GM18873 (cell line): ENCODE data around the gene CHMP1B.
"Not testable (repeated sequence)": the region's sequence is repeated elsewhere in the genome, so short reads cannot be mapped to it uniquely, and the experiment has no call there.

Source experiments
- ATAC-seq: cut with Tn5 transposase; IDR thresholded peaks from one replicate; pipeline ENCODE4 v1.9.1; 2021; ENCODE audit warnings: mild to moderate bottlenecking, moderate library complexity, moderate number of reproducible peaks; ENCODE audit not compliant: unreplicated experiment, low FRiP score

Gene CHMP1B

DNA sequence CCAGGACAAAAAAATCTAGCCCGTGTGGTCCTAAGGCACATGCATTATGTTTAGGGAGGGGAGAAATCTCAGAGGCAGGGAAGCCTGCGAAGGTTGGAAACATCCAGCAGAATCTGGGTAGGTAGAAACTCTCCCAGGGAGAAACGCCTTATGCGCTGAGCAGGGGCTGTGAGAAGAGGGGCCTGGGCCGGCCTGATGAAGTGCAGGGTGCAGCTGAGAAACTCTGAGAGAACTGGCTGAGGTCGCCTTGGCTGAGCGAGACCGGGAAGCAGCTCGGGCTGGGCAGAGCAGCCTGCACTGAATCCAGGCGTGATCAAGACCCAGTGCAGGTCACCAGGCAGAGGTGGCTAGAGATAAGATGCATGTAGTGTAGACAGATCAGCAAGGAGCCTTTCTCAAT, 15.1 kb downstream of the CHMP1B start:
- no peak for ATAC-seq

DNA sequence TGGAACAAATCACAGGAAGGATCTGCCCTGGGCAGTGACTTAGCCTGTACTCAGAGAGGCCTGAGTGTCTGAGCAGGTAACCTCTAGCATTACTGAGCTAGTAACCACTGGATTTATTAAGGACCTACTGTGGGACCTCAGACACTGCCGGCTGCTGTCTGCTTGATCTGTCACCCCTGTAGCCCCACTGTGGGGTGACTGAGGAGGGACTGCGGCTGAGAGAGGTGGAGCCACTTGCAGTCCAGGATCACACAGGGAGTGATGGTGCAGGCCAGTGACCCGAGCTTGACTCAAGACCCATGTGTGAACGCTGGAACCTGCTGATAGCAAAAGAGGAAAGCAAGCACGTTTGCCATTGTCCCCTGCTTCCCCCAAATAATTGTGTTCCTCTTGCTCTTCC, 15.6 kb downstream of the CHMP1B start:
- ATAC-seq: no peak

DNA sequence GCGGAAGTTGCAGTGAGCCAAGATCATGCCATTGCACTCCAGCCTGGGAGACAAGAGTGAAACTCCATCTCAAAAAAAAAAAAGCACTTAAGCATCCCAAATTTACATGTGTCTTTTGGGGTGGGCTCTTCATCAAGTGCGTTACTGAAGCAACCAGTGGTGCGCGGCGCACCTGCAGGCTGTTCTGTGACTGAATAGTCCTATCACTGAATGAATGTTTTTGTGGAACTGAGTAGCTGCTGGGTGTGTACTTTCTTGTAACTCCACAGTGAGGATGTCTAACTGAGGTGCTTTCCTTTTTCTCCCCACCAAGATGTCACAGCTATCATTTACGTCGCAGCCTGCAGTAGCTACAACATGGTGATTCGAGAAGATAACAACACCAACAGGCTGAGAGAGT, 17.0 kb downstream of the CHMP1B start:
- no peak for ATAC-seq

DNA sequence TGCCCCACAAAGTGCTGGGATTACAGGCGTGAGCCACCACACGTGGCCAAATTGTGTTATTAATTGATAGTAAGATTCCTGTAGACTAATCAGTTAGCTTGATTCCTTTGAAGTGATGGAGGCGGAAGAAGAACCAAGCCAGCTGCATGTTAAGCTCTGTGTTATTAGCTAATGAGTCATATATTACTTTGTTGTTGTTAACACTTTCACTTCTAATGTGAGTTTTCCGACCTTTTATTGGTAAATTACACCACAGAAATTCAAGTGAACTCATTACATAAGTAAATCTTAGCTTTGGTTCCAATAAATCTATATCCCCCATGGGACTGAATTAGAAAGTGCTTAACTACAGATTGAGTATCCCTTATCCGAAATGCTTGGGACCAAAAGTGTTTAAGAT, 20.3 kb downstream of the CHMP1B start:
- ATAC-seq: no peak

DNA sequence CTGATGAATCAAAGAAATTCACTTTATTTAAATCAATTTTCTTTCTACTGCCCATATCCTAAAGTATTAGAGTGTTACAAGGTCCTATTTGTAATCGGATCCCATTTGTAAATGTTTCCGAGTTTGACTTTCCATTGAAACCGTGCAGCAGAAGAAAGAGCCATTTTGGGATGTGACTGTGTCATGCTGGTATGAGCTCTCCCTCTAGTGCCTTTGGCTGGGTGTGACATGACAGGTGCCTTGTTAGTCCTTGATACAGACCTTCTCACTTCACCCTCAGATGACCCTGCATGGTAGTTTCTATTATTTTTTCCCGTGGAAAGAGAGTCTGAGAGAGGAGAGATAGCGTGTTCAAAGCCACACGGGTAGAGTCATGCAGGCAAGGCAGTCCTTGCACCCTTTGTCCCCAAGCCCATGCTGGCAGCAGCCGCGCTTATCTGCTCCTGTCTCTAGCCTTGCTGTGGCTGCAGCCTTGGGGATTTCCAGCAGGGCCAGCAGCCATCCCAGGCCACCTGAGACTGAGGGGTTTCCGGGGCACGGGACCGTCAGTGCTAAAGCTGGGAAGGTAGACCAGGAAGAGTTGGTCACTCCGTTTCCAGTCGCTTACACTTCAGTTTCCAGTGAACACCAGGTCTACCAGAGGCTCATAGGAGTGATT, 21.4 kb downstream of the CHMP1B start:
- ATAC-seq: no peak

DNA sequence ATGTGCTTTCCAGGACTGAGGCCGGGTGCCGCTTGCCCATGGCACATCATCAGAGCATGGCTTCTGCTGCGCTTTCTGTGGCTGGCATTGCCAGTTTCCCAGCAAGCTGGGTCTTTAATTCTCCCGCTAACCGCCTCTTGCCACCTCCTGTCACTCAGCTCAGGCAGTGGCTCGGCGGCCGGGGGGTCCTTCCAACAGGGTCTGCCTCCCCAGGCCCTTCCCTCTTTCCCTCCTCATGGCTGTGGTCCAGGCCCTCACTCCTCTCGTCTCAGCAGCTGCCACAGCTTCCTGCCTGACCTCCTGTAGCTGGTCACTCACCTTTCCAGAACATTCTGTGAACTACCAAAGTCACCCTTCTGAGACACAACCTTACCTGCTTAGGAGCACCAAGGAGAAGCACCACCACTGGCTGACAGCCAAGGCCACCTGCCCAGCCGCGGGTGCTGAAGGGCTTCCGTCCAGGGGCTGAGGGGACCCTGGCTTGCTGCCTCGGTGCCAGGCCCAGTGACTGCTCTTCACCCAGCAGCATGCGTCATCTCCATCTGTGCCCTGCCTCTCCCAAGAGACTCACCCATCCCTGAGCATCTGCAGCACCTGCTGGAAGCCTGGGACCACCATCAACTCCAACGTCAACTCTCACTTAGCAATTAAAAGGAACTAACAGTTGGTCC, 22.6 kb downstream of the CHMP1B start:
- no peak for ATAC-seq

DNA sequence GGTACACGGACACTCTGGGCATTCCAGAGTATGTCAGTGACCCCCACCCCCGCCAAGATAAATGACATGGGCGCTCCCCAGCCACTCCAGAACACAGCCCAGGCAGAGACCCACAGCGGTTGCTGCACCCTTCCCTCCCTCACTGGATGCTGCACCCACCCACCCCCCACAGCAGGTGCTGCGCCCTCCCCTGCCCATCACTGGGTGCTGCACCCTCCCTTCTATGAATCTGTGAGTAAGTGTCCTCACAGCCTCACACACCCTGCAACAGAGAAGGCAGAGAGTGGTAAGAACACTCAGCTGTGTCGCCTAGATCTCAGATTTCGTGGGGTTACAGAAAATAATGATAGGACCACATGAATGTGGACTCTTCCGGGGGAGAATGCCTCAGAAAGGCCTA, 23.5 kb downstream of the CHMP1B start:
- no peak for ATAC-seq

DNA sequence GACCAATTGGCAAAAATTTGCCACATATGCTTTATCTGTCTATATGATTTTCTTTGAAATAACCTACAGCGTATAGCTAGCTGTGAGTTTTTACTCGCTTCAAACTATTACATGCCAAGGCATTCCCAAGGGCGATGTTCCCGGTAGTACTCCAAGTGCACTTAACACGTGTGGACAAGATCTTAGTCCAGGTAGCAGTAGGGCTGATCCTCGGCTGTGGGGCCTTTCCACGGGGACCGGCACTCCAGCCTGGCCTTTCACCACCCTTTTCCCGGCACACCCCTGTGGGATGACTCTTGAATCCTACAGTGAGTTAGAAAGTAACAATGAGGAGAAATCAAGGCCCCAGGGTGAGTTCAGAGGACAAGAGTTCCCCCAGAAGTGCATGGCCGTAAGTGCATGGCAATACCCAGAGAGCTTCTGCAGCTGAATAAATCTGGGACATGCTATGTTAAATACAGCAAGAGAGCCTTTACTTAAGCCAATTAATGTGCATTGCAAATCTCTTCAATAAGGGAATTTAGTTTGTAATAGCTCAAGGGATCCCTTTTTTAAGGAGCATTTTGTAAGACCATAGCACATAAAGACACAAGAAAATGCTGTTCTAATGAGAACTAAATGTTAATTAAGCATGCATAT, 26.4 kb downstream of the CHMP1B start:
- no peak for ATAC-seq

DNA sequence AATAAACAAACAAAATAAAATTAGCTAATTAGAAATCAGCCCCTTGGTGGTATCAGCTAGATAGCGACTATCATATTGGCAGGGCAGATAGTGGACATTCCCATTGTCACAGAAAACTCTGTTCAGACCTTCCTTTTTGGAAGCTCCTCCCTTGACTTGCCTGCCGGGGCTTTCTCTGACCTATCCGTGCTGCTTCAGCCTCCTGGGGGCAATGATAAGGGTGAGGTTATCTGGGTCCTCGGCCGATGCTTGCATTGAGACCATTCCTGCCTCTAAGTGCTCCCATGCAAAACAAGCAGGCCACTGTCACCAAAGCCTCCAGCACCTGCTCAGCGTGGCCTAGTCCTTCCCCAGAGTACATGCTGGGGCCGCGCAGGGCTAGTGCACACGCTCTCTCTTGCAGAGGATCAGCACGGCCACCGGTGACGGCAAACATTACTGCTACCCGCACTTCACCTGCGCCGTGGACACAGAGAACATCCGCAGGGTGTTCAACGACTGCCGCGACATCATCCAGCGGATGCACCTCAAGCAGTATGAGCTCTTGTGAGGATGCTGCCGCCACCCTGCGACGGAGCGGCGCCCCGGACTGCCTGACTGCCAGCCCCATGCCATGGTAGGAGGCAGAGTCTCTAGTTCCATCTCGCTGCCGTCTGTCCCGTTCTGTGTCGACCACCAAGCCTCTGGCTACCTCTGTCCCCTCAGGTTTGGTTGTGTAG, 29.5 kb downstream of the CHMP1B start:
- no peak for ATAC-seq

DNA sequence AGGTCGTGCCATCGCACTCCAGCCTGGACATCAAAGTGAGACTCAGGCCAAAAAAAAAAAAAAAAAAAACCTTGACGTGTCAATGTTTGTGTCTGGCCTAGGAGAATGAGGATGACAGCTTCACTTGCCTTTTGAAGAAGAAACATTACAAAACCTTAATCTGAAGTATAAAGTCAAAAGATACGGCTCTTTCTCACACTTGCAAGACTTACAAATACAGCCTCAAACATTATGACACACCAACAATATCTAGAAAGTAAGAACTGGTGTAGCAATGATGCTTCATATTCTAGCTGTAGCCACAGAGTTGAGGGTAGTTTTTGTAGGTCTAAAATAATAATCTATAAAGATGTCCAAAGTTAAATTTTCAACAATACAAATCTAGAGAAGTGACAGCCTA, 31.4 kb downstream of the CHMP1B start:
- ATAC-seq: no peak

DNA sequence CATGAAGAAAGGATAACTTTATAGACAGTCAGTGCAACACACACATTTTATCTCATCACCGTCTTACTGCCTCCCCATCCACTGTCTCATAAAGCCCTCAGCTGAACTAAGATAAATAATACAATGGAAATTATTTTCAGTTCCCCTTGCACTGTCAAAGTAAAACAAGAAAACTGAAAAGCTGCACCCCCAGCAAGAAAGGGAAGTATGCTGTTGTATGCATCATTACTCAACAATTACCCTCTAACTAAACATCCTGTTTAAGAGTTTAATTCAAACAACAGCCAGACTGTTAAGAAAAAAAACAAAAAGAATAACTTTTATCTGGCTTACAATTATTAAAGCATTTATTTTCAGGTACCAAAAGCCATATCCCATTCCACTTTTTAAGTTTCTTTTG, 31.9 kb downstream of the CHMP1B start:
- peak; percentile 50 for ATAC-seq

DNA sequence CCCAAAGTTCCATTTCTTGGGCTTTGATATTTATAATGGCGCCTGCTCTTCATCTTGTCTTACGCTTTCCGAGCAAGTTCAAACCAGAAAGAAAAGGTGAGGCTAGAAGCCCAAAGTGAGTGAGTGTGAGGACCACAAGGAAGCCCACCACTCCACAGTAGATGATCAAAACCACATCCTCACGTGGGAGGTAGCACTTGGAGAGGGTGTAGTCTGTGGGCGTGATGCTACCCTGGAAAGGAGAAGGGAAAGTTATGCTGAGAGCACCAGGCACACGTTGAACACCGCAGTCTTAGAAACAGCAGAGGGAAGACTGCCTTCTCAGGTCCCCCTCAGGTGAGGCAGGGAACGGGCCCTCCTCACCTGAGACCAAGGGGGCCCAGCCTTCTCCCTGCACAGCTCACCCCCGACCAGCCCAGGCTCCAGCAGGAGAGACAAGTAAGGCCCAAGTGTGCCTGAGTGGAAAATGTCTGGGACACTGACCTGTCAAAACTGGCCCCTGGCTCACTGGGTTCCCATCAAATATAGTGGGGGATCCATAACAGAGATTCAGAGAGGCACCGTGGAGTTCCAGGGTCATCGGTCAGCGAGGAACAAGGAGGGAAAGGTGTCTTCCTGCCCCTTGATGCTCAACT, 33.3 kb downstream of the CHMP1B start:
- no peak for ATAC-seq

DNA sequence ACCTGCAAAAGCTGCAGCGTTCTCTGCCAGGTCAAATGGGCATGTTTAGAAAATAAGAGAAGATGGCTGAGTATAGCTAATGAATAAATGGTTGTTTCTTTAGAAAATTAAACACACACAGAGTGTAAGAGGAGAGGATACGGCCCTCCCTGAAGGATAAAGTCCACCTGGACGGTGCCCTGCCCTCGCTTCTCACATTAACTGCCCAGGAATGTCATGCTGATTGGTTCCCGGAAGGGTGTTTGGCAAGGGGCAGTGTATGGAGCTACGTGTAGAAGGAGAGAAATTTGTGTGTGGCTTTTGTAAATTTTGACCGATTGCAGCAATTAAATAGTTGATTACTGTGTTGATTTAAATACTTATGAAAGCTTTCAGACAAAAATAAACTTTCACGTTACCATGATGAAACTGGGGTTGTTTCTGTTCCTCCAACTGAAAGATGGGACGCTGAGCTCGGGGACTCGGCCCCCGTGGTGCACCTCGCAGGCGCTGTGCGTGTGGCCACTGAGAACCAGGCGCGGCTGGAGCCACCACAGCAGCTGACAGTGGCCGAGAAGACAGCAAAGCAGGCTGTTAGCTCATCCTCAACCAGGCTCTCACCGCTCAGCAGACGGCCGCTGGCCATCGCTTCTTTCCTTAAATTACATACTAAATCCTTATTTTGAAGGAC, 34.2 kb downstream of the CHMP1B start:
- no peak for ATAC-seq

DNA sequence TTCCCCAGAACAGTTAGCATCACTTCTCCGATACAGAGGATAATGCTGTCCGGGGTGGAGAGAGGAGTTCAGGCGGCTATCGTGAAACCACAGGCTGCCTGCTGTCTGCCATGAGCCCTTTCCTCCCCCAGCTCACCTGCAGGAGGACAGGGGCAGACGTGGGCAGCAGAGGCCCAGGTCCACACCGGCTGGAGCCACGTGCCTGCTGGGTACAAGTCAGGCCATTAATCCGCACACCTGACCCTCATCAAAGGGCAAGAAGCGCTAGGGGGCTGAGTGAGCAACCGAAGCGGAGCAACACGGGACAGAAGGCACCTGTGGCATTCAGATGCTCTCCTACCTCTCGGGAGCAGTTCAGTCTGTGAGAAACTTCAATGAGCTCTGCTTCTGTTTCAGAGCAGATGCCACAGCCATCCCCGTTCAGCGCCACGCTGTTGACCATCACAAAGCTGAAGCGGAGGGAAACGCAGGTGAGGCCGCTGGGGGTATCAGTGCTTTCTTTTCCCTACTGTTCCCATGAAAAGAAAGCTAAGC, 35.4 kb downstream of the CHMP1B start:
- ATAC-seq: no peak

DNA sequence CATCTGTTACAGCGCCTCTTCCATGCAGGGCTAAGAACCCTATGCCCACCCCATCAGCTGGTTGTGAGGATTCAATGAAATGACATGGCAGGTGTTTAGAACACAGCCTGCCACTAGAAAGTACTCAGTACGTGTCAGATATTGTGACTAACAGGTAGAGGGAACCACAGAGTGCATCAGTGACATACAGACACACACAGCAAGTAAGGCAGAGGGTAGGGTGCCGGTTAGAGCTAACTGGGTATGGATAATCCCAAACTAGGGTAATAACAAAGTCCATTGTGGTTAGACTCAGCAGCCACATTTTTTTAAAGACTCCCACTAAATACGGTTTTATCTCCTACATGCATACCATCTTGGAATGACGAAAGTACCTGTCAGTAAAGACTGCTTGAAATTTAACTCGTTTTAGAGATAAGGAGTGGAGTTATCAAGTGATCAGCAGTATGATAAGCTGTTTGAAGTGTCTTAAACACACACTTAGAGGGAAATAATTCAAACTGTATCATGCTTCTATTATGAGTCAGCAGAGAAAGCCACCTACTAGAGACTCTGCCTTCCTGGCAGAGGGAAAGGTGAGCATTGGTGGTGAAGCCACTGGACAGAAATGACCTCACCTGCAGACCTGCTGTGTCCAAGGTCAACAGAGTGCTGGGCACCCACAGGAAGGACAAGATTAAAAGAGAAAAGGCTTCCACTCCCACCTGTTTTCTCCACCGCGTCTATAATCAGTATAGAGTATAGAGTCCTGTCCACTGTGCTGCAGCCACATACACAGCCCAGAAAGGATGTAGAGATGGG, 36.3 kb downstream of the CHMP1B start:
- no peak for ATAC-seq

DNA sequence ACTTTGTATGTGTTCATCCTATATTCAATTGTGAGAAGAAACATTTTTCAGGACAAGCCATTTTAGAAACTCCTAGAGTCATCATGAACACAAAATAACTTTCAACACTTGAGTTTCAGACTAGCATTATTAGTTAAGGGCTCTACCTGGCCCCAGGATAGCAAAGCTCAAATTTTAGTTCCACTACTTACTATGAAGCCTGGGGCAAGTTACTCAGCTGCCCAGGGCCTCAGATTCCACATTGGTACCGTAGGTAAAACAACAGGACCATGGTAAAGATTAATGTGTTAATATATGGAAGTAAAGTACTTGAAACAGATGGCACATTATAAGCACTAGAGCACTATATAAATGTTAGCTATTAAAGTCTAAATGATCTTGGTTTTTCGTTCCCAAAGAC, 37.5 kb downstream of the CHMP1B start:
- ATAC-seq: no peak

DNA sequence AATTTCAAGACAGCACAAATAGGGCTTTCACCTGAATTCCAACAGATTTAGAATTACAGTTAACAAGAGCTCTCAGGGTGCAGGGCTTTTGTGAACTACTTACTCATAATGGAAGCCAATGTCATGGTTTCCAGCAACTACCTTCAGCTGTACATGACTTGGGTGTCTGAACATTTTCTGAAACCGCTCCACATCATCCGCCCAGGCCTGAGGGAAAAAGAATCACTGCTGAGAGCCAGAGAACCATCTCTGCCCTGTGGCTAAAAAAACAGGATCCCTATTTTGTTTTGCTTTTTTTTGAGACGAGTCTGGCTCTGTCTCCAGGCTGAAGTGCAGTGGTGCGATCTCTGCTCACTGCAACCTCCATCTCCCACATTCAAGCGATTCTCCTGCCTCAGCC, 38.1 kb downstream of the CHMP1B start:
- no peak for ATAC-seq

DNA sequence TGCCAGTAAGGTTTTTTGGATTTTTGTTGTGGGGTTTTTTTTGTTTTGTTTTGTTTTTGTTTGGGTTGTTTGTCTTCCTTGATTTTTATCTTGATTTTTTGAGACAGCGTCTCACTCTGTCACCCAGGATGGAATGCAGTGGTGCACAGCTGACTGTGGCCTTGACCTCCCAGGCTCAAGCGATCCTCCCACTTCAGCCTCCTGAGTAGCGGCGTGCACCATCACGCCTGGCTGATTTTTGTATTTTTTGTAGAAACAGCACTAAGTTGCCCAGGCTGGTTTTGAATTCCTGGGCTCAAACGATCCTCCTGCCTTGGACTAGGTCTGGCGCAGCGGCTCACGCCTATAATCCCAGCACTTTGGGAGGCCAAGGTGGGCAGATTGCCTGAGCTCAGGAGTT, 40.5 kb downstream of the CHMP1B start:
- ATAC-seq: no peak

DNA sequence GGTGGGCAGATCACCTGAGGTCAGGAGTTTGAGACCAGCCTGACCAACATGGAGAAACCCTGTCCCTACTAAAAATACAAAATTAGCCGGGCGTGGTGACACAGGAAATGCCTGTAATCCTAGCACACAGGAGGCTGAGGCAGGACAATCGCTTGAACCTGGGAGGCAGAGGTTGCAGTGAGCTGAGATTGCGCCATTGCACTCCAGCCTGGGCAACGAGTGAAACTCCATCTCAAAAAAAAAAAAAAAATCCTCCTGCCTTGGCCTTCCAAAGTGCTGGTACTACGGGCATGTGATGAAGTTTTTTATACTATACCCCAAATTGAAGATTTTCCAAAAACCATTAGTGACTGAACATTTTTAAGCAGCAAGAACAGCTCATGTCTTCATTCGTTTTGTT, 41.2 kb downstream of the CHMP1B start:
- not testable (repeated sequence) for ATAC-seq
